ENCODE data around the gene DDX53.
A peak's percentile ranks its signal among the peaks of the same experiment; 100 is the strongest.

Gene DDX53

GRCh38 chrX:23003116-23003515, 3.4 kb downstream of the DDX53 start:
- DNase-seq (ENCODE audit: low read depth), result no peak
- H3K4me3 ChIP-seq (ENCODE audit: low read length), result no peak overlapping the region
- no peak for TF ChIP-seq CTCF (conservative IDR thresholded peaks at IDR 0.05; ENCODE audit: low read depth, low read length)

- DNase-seq (ENCODE audit: low read depth), result peak; percentile 19
- H3K4me3 ChIP-seq (ENCODE audit: low read length), result no peak overlapping the region
Measured at GRCh38 chrX:23008431-23009099, 8.8 kb downstream of the DDX53 start.

GRCh38 chrX:23012162-23012561, 12.4 kb downstream of the DDX53 start:
- no peak for TF ChIP-seq CTCF (conservative IDR thresholded peaks at IDR 0.05; ENCODE audit: low read depth, low read length)
- DNase-seq (ENCODE audit: low read depth), result no peak
- no peak overlapping the region for H3K4me3 ChIP-seq (ENCODE audit: low read length)

More at GRCh38 chrX:23008431-23009099, 8.8 kb downstream of the DDX53 start:
- TF ChIP-seq CTCF (conservative IDR thresholded peaks at IDR 0.05; ENCODE audit: low read depth, low read length), result peak; percentile 66

- no peak for TF ChIP-seq CTCF (conservative IDR thresholded peaks at IDR 0.05; ENCODE audit: low read depth, low read length)
- DNase-seq (ENCODE audit: low read depth), result no peak
- no peak overlapping the region for H3K4me3 ChIP-seq (ENCODE audit: low read length)
Measured at GRCh38 chrX:23012636-23013035, 12.9 kb downstream of the DDX53 start.

GRCh38 chrX:23013366-23013765, 13.6 kb downstream of the DDX53 start:
- peak; percentile 44 for DNase-seq (ENCODE audit: low read depth)
- no peak for TF ChIP-seq CTCF (conservative IDR thresholded peaks at IDR 0.05; ENCODE audit: low read depth, low read length)
- H3K4me3 ChIP-seq (ENCODE audit: low read length), result no peak overlapping the region

GRCh38 chrX:23031600-23031999, 31.8 kb downstream of the DDX53 start:
- TF ChIP-seq CTCF (conservative IDR thresholded peaks at IDR 0.05; ENCODE audit: low read depth, low read length), result no peak
- no peak overlapping the region for H3K4me3 ChIP-seq (ENCODE audit: low read length)
- no peak for DNase-seq (ENCODE audit: low read depth)

GRCh38 chrX:23035493-23035892, 35.7 kb downstream of the DDX53 start:
- DNase-seq (ENCODE audit: low read depth), result no peak
- no peak overlapping the region for H3K4me3 ChIP-seq (ENCODE audit: low read length)
- TF ChIP-seq CTCF (conservative IDR thresholded peaks at IDR 0.05; ENCODE audit: low read depth, low read length), result no peak

All from retinal pigment epithelial cell (primary cell).